ENCODE results near the gene KRT84. TPM values are rescaled to one million over a fixed set of nuclear protein-coding genes. Genes with fewer than 3 reads are reported as not detected.
A peak's percentile ranks its signal among the peaks of the same experiment; 100 is the strongest.

KRT84 gene
- total RNA-seq, 2 experiments from 2014 or later: not detected

- ChIA-PET POLR2A (no interaction called here), CTCF (interaction anchor here (0.9 to 2.8 kb wide), 3 partner anchors 13 to 33 kb away, joined by 3 to 7 read pairs (median 7); no protein-coding TSS in a partner anchor)
- Mint-ChIP-seq H3K9me3 (ENCODE audit: insufficient read depth) (no peaks in the 10 kb centered on the region), H3K4me3 (no peak overlapping the region), H3K36me3 (ENCODE audit: low read depth) (no peaks in the 10 kb centered on the region), H3K4me1 (ENCODE audit: low read depth) (no peaks in the 10 kb centered on the region), H3K27ac (no peak overlapping the region), H3K27me3 (ENCODE audit: low read depth) (peaks cover 5% of the 10 kb centered on the region)
- ATAC-seq (no peak), DNase-seq (no peak)
Observed at GRCh38 chr12:52394836-52395405, 9.5 kb upstream of the KRT84 start.

- no peak overlapping the region for H3K4me3 Mint-ChIP-seq
- ChIA-PET CTCF (interaction anchor here (0.6 to 1.0 kb wide), 2 partner anchors 11 to 52 kb away, joined by 3 read pairs; no protein-coding TSS in a partner anchor), POLR2A (no interaction called here)
- no peaks in the 10 kb centered on the region for H3K4me1 Mint-ChIP-seq (ENCODE audit: low read depth)
- DNase-seq (no peak), ATAC-seq (no peak)
- no peaks in the 10 kb centered on the region for H3K36me3 Mint-ChIP-seq (ENCODE audit: low read depth)
- H3K27me3 Mint-ChIP-seq (ENCODE audit: low read depth): peaks cover 7% of the 10 kb centered on the region
- no peak overlapping the region for H3K27ac Mint-ChIP-seq
- no peaks in the 10 kb centered on the region for H3K9me3 Mint-ChIP-seq (ENCODE audit: insufficient read depth)
Observed at GRCh38 chr12:52392465-52393007, 7.1 kb upstream of the KRT84 start.

- Mint-ChIP-seq H3K4me3 (no peak overlapping the region), H3K9me3 (ENCODE audit: insufficient read depth) (no peaks in the 10 kb centered on the region), H3K27me3 (ENCODE audit: low read depth) (peaks cover 7% of the 10 kb centered on the region), H3K4me1 (ENCODE audit: low read depth) (no peaks in the 10 kb centered on the region), H3K36me3 (ENCODE audit: low read depth) (no peaks in the 10 kb centered on the region), H3K27ac (no peak overlapping the region)
- no peak for DNase-seq
- ChIA-PET POLR2A (no interaction called here), CTCF (interaction anchor here (1.0 to 1.4 kb wide), 2 partner anchors 10 to 479 kb away, joined by 3 read pairs; no protein-coding TSS in a partner anchor)
- ATAC-seq: no peak
Observed at GRCh38 chr12:52391618-52392002, 6.2 kb upstream of the KRT84 start.

- Mint-ChIP-seq H3K27ac (no peak overlapping the region), H3K36me3 (ENCODE audit: low read depth) (no peaks in the 10 kb centered on the region), H3K4me3 (no peak overlapping the region), H3K27me3 (ENCODE audit: low read depth) (peaks cover 11% of the 10 kb centered on the region), H3K4me1 (ENCODE audit: low read depth) (no peaks in the 10 kb centered on the region), H3K9me3 (ENCODE audit: insufficient read depth) (no peaks in the 10 kb centered on the region)
- no peak for DNase-seq
- ChIA-PET POLR2A (no interaction called here), CTCF (interaction anchor here (1.0 to 1.4 kb wide), 2 partner anchors 9 to 480 kb away, joined by 3 read pairs; no protein-coding TSS in a partner anchor)
- peak; percentile 25 for ATAC-seq
Observed at GRCh38 chr12:52390739-52391617, 5.5 kb upstream of the KRT84 start.

GRCh38 chr12:52389313-52390207, 4.1 kb upstream of the KRT84 start:
- DNase-seq (no peak), ATAC-seq (no peak)
- peaks cover 11% of the 10 kb centered on the region for H3K27me3 Mint-ChIP-seq (ENCODE audit: low read depth)
- H3K4me3 Mint-ChIP-seq: no peak overlapping the region
- ChIA-PET CTCF (no interaction called here), POLR2A (no interaction called here)
- no peak overlapping the region for H3K27ac Mint-ChIP-seq
- H3K4me1 Mint-ChIP-seq (ENCODE audit: low read depth): no peaks in the 10 kb centered on the region
- no peaks in the 10 kb centered on the region for H3K9me3 Mint-ChIP-seq (ENCODE audit: insufficient read depth)
- no peaks in the 10 kb centered on the region for H3K36me3 Mint-ChIP-seq (ENCODE audit: low read depth)

- Mint-ChIP-seq H3K27me3 (ENCODE audit: low read depth) (peaks cover 11% of the 10 kb centered on the region), H3K4me1 (ENCODE audit: low read depth) (peaks cover 12% of the 10 kb centered on the region), H3K4me3 (no peak overlapping the region), H3K36me3 (ENCODE audit: low read depth) (no peaks in the 10 kb centered on the region), H3K9me3 (ENCODE audit: insufficient read depth) (no peaks in the 10 kb centered on the region), H3K27ac (no peak overlapping the region)
- DNase-seq (no peak), ATAC-seq (no peak)
- ChIA-PET CTCF (no interaction called here), POLR2A (no interaction called here)
Observed at GRCh38 chr12:52387859-52388258, 2.4 kb upstream of the KRT84 start.

GRCh38 chr12:52383331-52383730, 2.1 kb downstream of the KRT84 start:
- ChIA-PET CTCF (interaction anchor here (0.6 to 1.8 kb wide), 7 partner anchors 56 to 598 kb away, joined by 3 to 7 read pairs (median 3); no protein-coding TSS in a partner anchor), POLR2A (no interaction called here)
- Mint-ChIP-seq H3K4me1 (ENCODE audit: low read depth) (peaks cover 28% of the 10 kb centered on the region), H3K9me3 (ENCODE audit: insufficient read depth) (no peaks in the 10 kb centered on the region), H3K27me3 (ENCODE audit: low read depth) (peaks cover 5% of the 10 kb centered on the region), H3K4me3 (no peak overlapping the region), H3K36me3 (ENCODE audit: low read depth) (no peaks in the 10 kb centered on the region), H3K27ac (no peak overlapping the region)
- ATAC-seq: peak; percentile 38
- DNase-seq: no peak

- peaks cover 5% of the 10 kb centered on the region for H3K27me3 Mint-ChIP-seq (ENCODE audit: low read depth)
- peak; percentile 87 for ATAC-seq
- peaks cover 28% of the 10 kb centered on the region for H3K4me1 Mint-ChIP-seq (ENCODE audit: low read depth)
- ChIA-PET CTCF (interaction anchor here (0.9 to 2.9 kb wide), 5 partner anchors 11 to 497 kb away, joined by 3 to 9 read pairs (median 4); no protein-coding TSS in a partner anchor), POLR2A (no interaction called here)
- H3K36me3 Mint-ChIP-seq (ENCODE audit: low read depth): no peaks in the 10 kb centered on the region
- no peak overlapping the region for H3K4me3 Mint-ChIP-seq
- H3K27ac Mint-ChIP-seq: peak overlapping the region; percentile 5
- no peaks in the 10 kb centered on the region for H3K9me3 Mint-ChIP-seq (ENCODE audit: insufficient read depth)
- DNase-seq: peak; percentile 59
Observed at GRCh38 chr12:52382854-52383253, 2.6 kb downstream of the KRT84 start.

- POLR2A ChIA-PET: no interaction called here
- peaks cover 8% of the 10 kb centered on the region for H3K27me3 Mint-ChIP-seq (ENCODE audit: low read depth)
- H3K36me3 Mint-ChIP-seq (ENCODE audit: low read depth): no peaks in the 10 kb centered on the region
- H3K27ac Mint-ChIP-seq: no peak overlapping the region
- CTCF ChIA-PET: interaction anchor here (1.0 to 3.9 kb wide), 8 partner anchors 9 to 499 kb away, joined by 3 to 18 read pairs (median 4); no protein-coding TSS in a partner anchor
- DNase-seq (no peak), ATAC-seq (no peak)
- H3K4me1 Mint-ChIP-seq (ENCODE audit: low read depth): peaks cover 28% of the 10 kb centered on the region
- H3K4me3 Mint-ChIP-seq: no peak overlapping the region
- no peaks in the 10 kb centered on the region for H3K9me3 Mint-ChIP-seq (ENCODE audit: insufficient read depth)
Observed at GRCh38 chr12:52381206-52381605, 4.2 kb downstream of the KRT84 start.

- H3K9me3 Mint-ChIP-seq (ENCODE audit: insufficient read depth): no peaks in the 10 kb centered on the region
- DNase-seq: peak; percentile 36
- peaks cover 15% of the 10 kb centered on the region for H3K27me3 Mint-ChIP-seq (ENCODE audit: low read depth)
- no peak overlapping the region for H3K27ac Mint-ChIP-seq
- ChIA-PET CTCF (interaction anchor here (0.7 to 3.9 kb wide), 9 partner anchors 8 to 500 kb away, joined by 3 to 18 read pairs (median 4); no protein-coding TSS in a partner anchor), POLR2A (interaction anchor here (0.6 kb wide), 1 partner anchor 500 kb away, joined by 3 read pairs; no protein-coding TSS in a partner anchor)
- H3K4me1 Mint-ChIP-seq (ENCODE audit: low read depth): peaks cover 28% of the 10 kb centered on the region
- no peak overlapping the region for H3K4me3 Mint-ChIP-seq
- H3K36me3 Mint-ChIP-seq (ENCODE audit: low read depth): no peaks in the 10 kb centered on the region
- no peak for ATAC-seq
Observed at GRCh38 chr12:52380271-52380694, 5.2 kb downstream of the KRT84 start.

- Mint-ChIP-seq H3K4me3 (no peak overlapping the region), H3K4me1 (ENCODE audit: low read depth) (peaks cover 28% of the 10 kb centered on the region), H3K36me3 (ENCODE audit: low read depth) (no peaks in the 10 kb centered on the region), H3K9me3 (ENCODE audit: insufficient read depth) (no peaks in the 10 kb centered on the region), H3K27ac (no peak overlapping the region), H3K27me3 (ENCODE audit: low read depth) (peaks cover 16% of the 10 kb centered on the region)
- DNase-seq: no peak
- ATAC-seq: no peak
- ChIA-PET POLR2A (interaction anchor here (0.6 kb wide), 1 partner anchor 500 kb away, joined by 3 read pairs; no protein-coding TSS in a partner anchor), CTCF (interaction anchor here (1.2 to 3.9 kb wide), 5 partner anchors 21 to 500 kb away, joined by 3 to 18 read pairs (median 4); no protein-coding TSS in a partner anchor)
Observed at GRCh38 chr12:52379536-52379935, 5.9 kb downstream of the KRT84 start.
